Fibroblast of skin of back (primary cell): ENCODE results near the gene AFAP1.
"Not testable (repeated sequence)": the region's sequence is repeated elsewhere in the genome, so short reads cannot be mapped to it uniquely, and the experiment has no call there.

Source experiments
- DNase-seq: peaks from one replicate; pipeline ENCODE4 v3.0.0-alpha.2; 2013

The AFAP1 gene

GRCh38 chr4:7944599-7945220 is 5.0 kb upstream of the AFAP1 start:
- DNase-seq = peak; percentile 57

GRCh38 chr4:7943688-7944087 is 4.0 kb upstream of the AFAP1 start:
- not testable (repeated sequence) for DNase-seq

- DNase-seq = no peak
These were observed 3.5 kb upstream of the AFAP1 start for GRCh38 chr4:7943211-7943610.

GRCh38 chr4:7941965-7942496 is 2.4 kb upstream of the AFAP1 start:
- no peak for DNase-seq

GRCh38 chr4:7941111-7941964 is 1.7 kb upstream of the AFAP1 start:
- DNase-seq = no peak

GRCh38 chr4:7938609-7939376 is 868 bp downstream of the AFAP1 start:
- peak; percentile 53 for DNase-seq

GRCh38 chr4:7938266-7938608 is 1.4 kb downstream of the AFAP1 start:
- no peak for DNase-seq

GRCh38 chr4:7937006-7937405 is 2.7 kb downstream of the AFAP1 start:
- no peak for DNase-seq

GRCh38 chr4:7933651-7934510 is 5.8 kb downstream of the AFAP1 start:
- DNase-seq = peak; percentile 56

GRCh38 chr4:7932287-7932686 is 7.4 kb downstream of the AFAP1 start:
- DNase-seq = no peak

GRCh38 chr4:7929118-7929951 is 10.3 kb downstream of the AFAP1 start:
- DNase-seq = peak; percentile 37

GRCh38 chr4:7928711-7929110 is 10.9 kb downstream of the AFAP1 start:
- DNase-seq = no peak

- DNase-seq = no peak
These were observed 12.8 kb downstream of the AFAP1 start for GRCh38 chr4:7926822-7927221.

- no peak for DNase-seq
These were observed 15.1 kb downstream of the AFAP1 start for GRCh38 chr4:7924570-7924969.

GRCh38 chr4:7924163-7924562 is 15.5 kb downstream of the AFAP1 start:
- no peak for DNase-seq

GRCh38 chr4:7922466-7922865 is 17.2 kb downstream of the AFAP1 start:
- DNase-seq = no peak

GRCh38 chr4:7918981-7919380 is 20.7 kb downstream of the AFAP1 start:
- DNase-seq = no peak

GRCh38 chr4:7918187-7918586 is 21.5 kb downstream of the AFAP1 start:
- not testable (repeated sequence) for DNase-seq

- no peak for DNase-seq
These were observed 22.0 kb downstream of the AFAP1 start for GRCh38 chr4:7917669-7918068.

- DNase-seq = no peak
These were observed 23.8 kb downstream of the AFAP1 start for GRCh38 chr4:7915875-7916242.

- DNase-seq = no peak
These were observed 26.8 kb downstream of the AFAP1 start for GRCh38 chr4:7912826-7913225.
